ENCODE data around the gene VTA1. TPM values are rescaled to one million over a fixed set of nuclear protein-coding genes. Genes with fewer than 3 reads are reported as not detected.
A peak's percentile ranks its signal among the peaks of the same experiment; 100 is the strongest.
"Not testable (repeated sequence)": the region's sequence is repeated elsewhere in the genome, so short reads cannot be mapped to it uniquely, and the experiment has no call there.

Gene VTA1
- total RNA-seq, 1 donor from 2014 or later, result 65.3 TPM

DNA sequence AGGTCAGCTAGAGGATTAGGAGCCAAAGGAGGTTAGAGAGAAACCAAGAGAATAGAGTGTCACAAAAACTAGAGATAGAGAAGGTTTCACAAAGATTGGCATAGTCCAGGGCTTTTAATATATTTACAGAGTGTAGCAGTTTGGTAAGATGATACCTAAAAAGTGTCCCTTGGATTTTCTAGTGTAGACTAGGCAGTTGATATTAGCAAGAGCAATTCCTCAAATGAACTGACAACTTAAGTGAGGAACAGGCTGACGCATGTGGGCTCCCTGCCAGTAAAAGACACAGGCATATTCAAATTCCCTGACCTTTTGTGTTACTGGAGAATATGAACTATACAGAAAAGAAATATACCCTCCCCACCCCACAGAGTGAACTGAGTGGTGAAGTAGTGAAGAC is 40.1 kb downstream of the VTA1 start:
- FAIRE-seq, result no peak
- no peaks in the 10 kb centered on the region for H3K9me3 Mint-ChIP-seq (ENCODE audit: unreplicated experiment)

DNA sequence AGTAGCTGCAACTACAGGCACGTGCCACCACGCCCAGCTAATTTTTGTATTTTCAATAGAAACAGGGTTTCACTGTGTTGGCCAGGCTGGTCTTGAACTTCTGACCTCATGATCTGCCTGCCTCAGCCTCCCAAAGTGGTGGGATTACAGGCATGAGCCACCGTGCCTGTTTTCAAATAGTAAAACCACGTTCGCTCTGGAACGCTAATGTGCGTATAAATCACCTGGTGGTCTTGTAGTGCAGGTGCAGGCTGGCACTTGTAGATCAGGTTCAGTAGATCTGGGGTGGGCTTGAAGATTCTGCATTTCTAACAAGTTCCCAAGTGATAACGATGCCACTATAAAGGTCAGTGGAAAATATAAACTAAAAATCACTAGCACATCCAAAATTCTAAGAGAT is 41.3 kb downstream of the VTA1 start:
- H3K27me3 Mint-ChIP-seq (ENCODE audit: low read depth, unreplicated experiment), result not testable (repeated sequence)

More for the DNA sequence above, 40.1 kb downstream of the VTA1 start:
- Histone ChIP-seq H3K4me2 (ENCODE audit: low read length) (no peak overlapping the region), H3K79me2 (ENCODE audit: insufficient read depth, low read length) (peaks cover 2% of the 10 kb centered on the region), H3K4me1 (ENCODE audit: insufficient read depth, low read length) (no peaks in the 10 kb centered on the region), H3K36me3 (ENCODE audit: insufficient read depth, low read length) (no peaks in the 10 kb centered on the region), H3K4me3 (ENCODE audit: insufficient read depth, low read depth, low read length) (no peak overlapping the region), H3K27me3 (ENCODE audit: insufficient read depth, low read length) (no peaks in the 10 kb centered on the region), H3K27ac (ENCODE audit: low read depth, low read length) (no peak overlapping the region), H3K9ac (ENCODE audit: low read length) (no peak overlapping the region), H4K20me1 (ENCODE audit: insufficient read depth, low read length) (no peaks in the 10 kb centered on the region), H3K9me3 (ENCODE audit: insufficient read depth, low read depth, low read length) (no peaks in the 10 kb centered on the region), H2AFZ (ENCODE audit: low read depth, low read length) (no peak overlapping the region)
- Mint-ChIP-seq H3K4me3 (ENCODE audit: unreplicated experiment) (no peak overlapping the region), H3K27me3 (ENCODE audit: low read depth, unreplicated experiment) (no peaks in the 10 kb centered on the region), H3K4me1 (ENCODE audit: low read depth, unreplicated experiment) (peaks cover 12% of the 10 kb centered on the region), H3K27ac (ENCODE audit: unreplicated experiment) (no peak overlapping the region), H3K36me3 (ENCODE audit: low read depth, unreplicated experiment) (peaks cover 5% of the 10 kb centered on the region)
- DNase-seq (ENCODE audit: low read depth), result peak; percentile 56
- TF ChIP-seq EZH2 (IDR thresholded peaks at IDR 0.05; ENCODE audit: insufficient read depth, low read length), result no peak
- TF ChIP-seq, protein P1, sequence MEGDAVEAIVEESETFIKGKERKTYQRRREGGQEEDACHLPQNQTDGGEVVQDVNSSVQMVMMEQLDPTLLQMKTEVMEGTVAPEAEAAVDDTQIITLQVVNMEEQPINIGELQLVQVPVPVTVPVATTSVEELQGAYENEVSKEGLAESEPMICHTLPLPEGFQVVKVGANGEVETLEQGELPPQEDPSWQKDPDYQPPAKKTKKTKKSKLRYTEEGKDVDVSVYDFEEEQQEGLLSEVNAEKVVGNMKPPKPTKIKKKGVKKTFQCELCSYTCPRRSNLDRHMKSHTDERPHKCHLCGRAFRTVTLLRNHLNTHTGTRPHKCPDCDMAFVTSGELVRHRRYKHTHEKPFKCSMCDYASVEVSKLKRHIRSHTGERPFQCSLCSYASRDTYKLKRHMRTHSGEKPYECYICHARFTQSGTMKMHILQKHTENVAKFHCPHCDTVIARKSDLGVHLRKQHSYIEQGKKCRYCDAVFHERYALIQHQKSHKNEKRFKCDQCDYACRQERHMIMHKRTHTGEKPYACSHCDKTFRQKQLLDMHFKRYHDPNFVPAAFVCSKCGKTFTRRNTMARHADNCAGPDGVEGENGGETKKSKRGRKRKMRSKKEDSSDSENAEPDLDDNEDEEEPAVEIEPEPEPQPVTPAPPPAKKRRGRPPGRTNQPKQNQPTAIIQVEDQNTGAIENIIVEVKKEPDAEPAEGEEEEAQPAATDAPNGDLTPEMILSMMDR (IDR thresholded peaks at IDR 0.05; ENCODE audit: insufficient read depth, low read depth, low read length), result no peak

DNA sequence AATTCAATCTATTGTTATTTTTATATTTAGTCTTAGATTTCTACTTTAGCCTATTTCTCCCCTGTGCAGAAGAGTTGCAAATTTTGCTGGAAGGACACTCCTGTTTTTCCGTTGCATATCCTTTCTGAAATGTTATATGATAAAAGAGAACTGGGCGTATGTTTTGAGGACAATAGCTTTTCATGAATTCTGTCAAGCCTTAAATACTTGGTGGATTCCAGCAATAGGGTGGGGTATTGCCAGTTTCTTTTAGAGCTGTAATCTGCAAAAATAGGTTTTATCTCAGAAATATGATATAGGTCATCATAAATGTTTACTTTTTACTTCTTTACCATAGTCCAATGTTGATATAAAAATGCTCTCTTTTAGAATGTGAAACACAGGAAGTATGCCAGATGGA is 42.0 kb downstream of the VTA1 start:
- no peaks in the 10 kb centered on the region for H3K9me3 ChIP-seq (ENCODE audit: insufficient read depth, low read depth, low read length)
- H3K36me3 ChIP-seq (ENCODE audit: insufficient read depth, low read length), result peaks cover 3% of the 10 kb centered on the region
- H3K27me3 Mint-ChIP-seq (ENCODE audit: low read depth, unreplicated experiment), result no peaks in the 10 kb centered on the region
- no peak overlapping the region for H3K27ac Mint-ChIP-seq (ENCODE audit: unreplicated experiment)
- no peaks in the 10 kb centered on the region for H3K27me3 ChIP-seq (ENCODE audit: insufficient read depth, low read length)
- H3K27ac ChIP-seq (ENCODE audit: low read depth, low read length), result no peak overlapping the region
- no peak overlapping the region for H3K4me3 Mint-ChIP-seq (ENCODE audit: unreplicated experiment)
- H3K79me2 ChIP-seq (ENCODE audit: insufficient read depth, low read length), result peaks cover 9% of the 10 kb centered on the region
- peaks cover 12% of the 10 kb centered on the region for H3K4me1 Mint-ChIP-seq (ENCODE audit: low read depth, unreplicated experiment)
- no peaks in the 10 kb centered on the region for H3K4me1 ChIP-seq (ENCODE audit: insufficient read depth, low read length)
- H4K20me1 ChIP-seq (ENCODE audit: insufficient read depth, low read length), result peaks cover 4% of the 10 kb centered on the region
- H3K4me3 ChIP-seq (ENCODE audit: insufficient read depth, low read depth, low read length), result no peak overlapping the region
- TF ChIP-seq, protein P1 (IDR thresholded peaks at IDR 0.05; ENCODE audit: insufficient read depth, low read depth, low read length), result no peak
- H3K9ac ChIP-seq (ENCODE audit: low read length), result no peak overlapping the region
- no peaks in the 10 kb centered on the region for H3K9me3 Mint-ChIP-seq (ENCODE audit: unreplicated experiment)
- FAIRE-seq, result no peak
- H2AFZ ChIP-seq (ENCODE audit: low read depth, low read length), result no peak overlapping the region
- H3K36me3 Mint-ChIP-seq (ENCODE audit: low read depth, unreplicated experiment), result peaks cover 8% of the 10 kb centered on the region
- no peak overlapping the region for H3K4me2 ChIP-seq (ENCODE audit: low read length)
- no peak for DNase-seq (ENCODE audit: low read depth)

More for the DNA sequence above, 41.3 kb downstream of the VTA1 start:
- not testable (repeated sequence) for H3K79me2 ChIP-seq (ENCODE audit: insufficient read depth, low read length); H3K27ac ChIP-seq (ENCODE audit: low read depth, low read length); FAIRE-seq; H3K4me1 ChIP-seq (ENCODE audit: insufficient read depth, low read length); H3K9ac ChIP-seq (ENCODE audit: low read length); H3K27ac Mint-ChIP-seq (ENCODE audit: unreplicated experiment); H3K4me3 Mint-ChIP-seq (ENCODE audit: unreplicated experiment); H2AFZ ChIP-seq (ENCODE audit: low read depth, low read length); H3K9me3 Mint-ChIP-seq (ENCODE audit: unreplicated experiment); H3K27me3 ChIP-seq (ENCODE audit: insufficient read depth, low read length); H3K36me3 Mint-ChIP-seq (ENCODE audit: low read depth, unreplicated experiment); H3K9me3 ChIP-seq (ENCODE audit: insufficient read depth, low read depth, low read length); H3K4me3 ChIP-seq (ENCODE audit: insufficient read depth, low read depth, low read length); H4K20me1 ChIP-seq (ENCODE audit: insufficient read depth, low read length); DNase-seq (ENCODE audit: low read depth); H3K36me3 ChIP-seq (ENCODE audit: insufficient read depth, low read length); H3K4me2 ChIP-seq (ENCODE audit: low read length)
- peaks cover 12% of the 10 kb centered on the region for H3K4me1 Mint-ChIP-seq (ENCODE audit: low read depth, unreplicated experiment)
